ENCODE measurements around the gene SMAD9.

Gene SMAD9

GRCh38 chr13:36919833-36920615 is at the start of gene SMAD9:
TSS of gene SMAD9 (minus strand) at chr13:36920238. CDS start at chr13:36879689, 40,549 bp downstream.
- H4K20me1 ChIP-seq = no peaks in the 10 kb centered on the region
- no peaks in the 10 kb centered on the region for H3K36me3 ChIP-seq
- no peaks in the 10 kb centered on the region for H3K9me3 ChIP-seq
- H3K4me3 ChIP-seq = peak within 1 kb of the TSS; percentile 67
- peaks cover 16% of the 10 kb centered on the region for H3K4me1 ChIP-seq
- TF ChIP-seq Cebpa-rat (IDR thresholded peaks at IDR 0.05) = no peak
- H3K27me3 ChIP-seq = peaks cover 26% of the 10 kb centered on the region
- peak within 1 kb of the TSS; percentile 95 for H3K4me2 ChIP-seq
- peak within 1 kb of the TSS; percentile 44; the same call in 1 of the 2 replicates for H3K27ac ChIP-seq
- peak within 1 kb of the TSS; percentile 51; the same call in 1 of the 2 replicates for H3K9ac ChIP-seq

GRCh38 chr13:36966404-36966803 is 46.4 kb upstream of the SMAD9 start:
- Histone ChIP-seq H3K36me3 (peaks cover 87% of the 10 kb centered on the region), H4K20me1 (no peaks in the 10 kb centered on the region), H3K9ac (no peak overlapping the region), H3K27ac (no peak overlapping the region), H3K4me2 (no peak overlapping the region), H3K9me3 (no peaks in the 10 kb centered on the region), H3K27me3 (no peaks in the 10 kb centered on the region), H3K4me3 (no peak overlapping the region), H3K4me1 (no peaks in the 10 kb centered on the region)
- TF ChIP-seq Cebpa-rat (IDR thresholded peaks at IDR 0.05) = no peak

GRCh38 chr13:36965767-36966166 is 45.7 kb upstream of the SMAD9 start:
- no peaks in the 10 kb centered on the region for H4K20me1 ChIP-seq
- H3K4me2 ChIP-seq = no peak overlapping the region
- no peak overlapping the region for H3K9ac ChIP-seq
- no peaks in the 10 kb centered on the region for H3K27me3 ChIP-seq
- no peak overlapping the region for H3K27ac ChIP-seq
- TF ChIP-seq Cebpa-rat (IDR thresholded peaks at IDR 0.05) = no peak
- H3K4me1 ChIP-seq = no peaks in the 10 kb centered on the region
- peaks cover 87% of the 10 kb centered on the region for H3K36me3 ChIP-seq
- no peak overlapping the region for H3K4me3 ChIP-seq
- no peaks in the 10 kb centered on the region for H3K9me3 ChIP-seq

GRCh38 chr13:36959456-36960116 is 39.5 kb upstream of the SMAD9 start:
- no peak overlapping the region for H3K4me3 ChIP-seq

GRCh38 chr13:36954542-36954941 is 34.5 kb upstream of the SMAD9 start:
- no peak for TF ChIP-seq Cebpa-rat (IDR thresholded peaks at IDR 0.05)
- Histone ChIP-seq H3K9ac (no peak overlapping the region), H3K27ac (no peak overlapping the region), H4K20me1 (no peaks in the 10 kb centered on the region), H3K36me3 (peaks cover 86% of the 10 kb centered on the region), H3K9me3 (no peaks in the 10 kb centered on the region), H3K4me1 (no peaks in the 10 kb centered on the region), H3K4me3 (no peak overlapping the region), H3K27me3 (no peaks in the 10 kb centered on the region), H3K4me2 (no peak overlapping the region)

More at GRCh38 chr13:36959456-36960116, 39.5 kb upstream of the SMAD9 start:
- H3K4me1 ChIP-seq = no peaks in the 10 kb centered on the region
- H3K4me2 ChIP-seq = no peak overlapping the region
- no peak overlapping the region for H3K27ac ChIP-seq
- no peak overlapping the region for H3K9ac ChIP-seq
- no peaks in the 10 kb centered on the region for H3K9me3 ChIP-seq
- no peaks in the 10 kb centered on the region for H3K27me3 ChIP-seq
- peaks cover 79% of the 10 kb centered on the region for H3K36me3 ChIP-seq
- TF ChIP-seq Cebpa-rat (IDR thresholded peaks at IDR 0.05) = no peak
- H4K20me1 ChIP-seq = no peaks in the 10 kb centered on the region

GRCh38 chr13:36950920-36951319 is 30.9 kb upstream of the SMAD9 start:
- Histone ChIP-seq H3K9me3 (no peaks in the 10 kb centered on the region), H3K9ac (no peak overlapping the region), H3K27ac (no peak overlapping the region), H4K20me1 (no peaks in the 10 kb centered on the region), H3K4me1 (no peaks in the 10 kb centered on the region), H3K36me3 (peaks cover 78% of the 10 kb centered on the region), H3K4me2 (no peak overlapping the region), H3K27me3 (no peaks in the 10 kb centered on the region), H3K4me3 (no peak overlapping the region)
- no peak for TF ChIP-seq Cebpa-rat (IDR thresholded peaks at IDR 0.05)

- no peak overlapping the region for H3K27ac ChIP-seq
- H3K9me3 ChIP-seq = no peaks in the 10 kb centered on the region
- no peak for TF ChIP-seq Cebpa-rat (IDR thresholded peaks at IDR 0.05)
- peaks cover 76% of the 10 kb centered on the region for H3K36me3 ChIP-seq
- H3K27me3 ChIP-seq = no peaks in the 10 kb centered on the region
- H3K4me1 ChIP-seq = no peaks in the 10 kb centered on the region
- H3K4me3 ChIP-seq = no peak overlapping the region
- H4K20me1 ChIP-seq = no peaks in the 10 kb centered on the region
- H3K9ac ChIP-seq = no peak overlapping the region
- H3K4me2 ChIP-seq = no peak overlapping the region
These were observed 30.3 kb upstream of the SMAD9 start for GRCh38 chr13:36950330-36950729.

GRCh38 chr13:36945078-36945477 is 25.0 kb upstream of the SMAD9 start:
- H3K9ac ChIP-seq = no peak overlapping the region
- H3K4me1 ChIP-seq = no peaks in the 10 kb centered on the region
- H3K27me3 ChIP-seq = no peaks in the 10 kb centered on the region
- no peak overlapping the region for H3K4me3 ChIP-seq
- H3K9me3 ChIP-seq = no peaks in the 10 kb centered on the region
- no peak for TF ChIP-seq Cebpa-rat (IDR thresholded peaks at IDR 0.05)
- no peaks in the 10 kb centered on the region for H4K20me1 ChIP-seq
- no peak overlapping the region for H3K27ac ChIP-seq
- H3K4me2 ChIP-seq = no peak overlapping the region
- peaks cover 29% of the 10 kb centered on the region for H3K36me3 ChIP-seq

- no peak for TF ChIP-seq Cebpa-rat (IDR thresholded peaks at IDR 0.05)
- Histone ChIP-seq H3K9ac (no peak overlapping the region), H3K9me3 (0 out of 2 replicates have a peak, but pooled peaks cover 3% of the 10 kb centered on the region), H3K36me3 (no peaks in the 10 kb centered on the region), H3K4me2 (no peak overlapping the region), H4K20me1 (no peaks in the 10 kb centered on the region), H3K27ac (no peak overlapping the region), H3K27me3 (peaks cover 6% of the 10 kb centered on the region; the same call in 1 of the 2 replicates), H3K4me1 (no peaks in the 10 kb centered on the region), H3K4me3 (no peak overlapping the region)
These were observed 5.6 kb upstream of the SMAD9 start for GRCh38 chr13:36925603-36926002.

- no peak overlapping the region for H3K4me2 ChIP-seq
- H3K27me3 ChIP-seq = peaks cover 17% of the 10 kb centered on the region
These were observed 4.0 kb upstream of the SMAD9 start for GRCh38 chr13:36924001-36924400.

More at GRCh38 chr13:36924001-36924400, 4.0 kb upstream of the SMAD9 start:
- no peak for TF ChIP-seq Cebpa-rat (IDR thresholded peaks at IDR 0.05)
- H4K20me1 ChIP-seq = no peaks in the 10 kb centered on the region
- no peak overlapping the region for H3K27ac ChIP-seq
- no peaks in the 10 kb centered on the region for H3K9me3 ChIP-seq
- no peak overlapping the region for H3K4me3 ChIP-seq
- peaks cover 4% of the 10 kb centered on the region for H3K4me1 ChIP-seq
- no peak overlapping the region for H3K9ac ChIP-seq
- no peaks in the 10 kb centered on the region for H3K36me3 ChIP-seq
